Measurements from ENCODE around the gene SCN1B.

- TF ChIP-seq CTCF (IDR thresholded peaks at IDR 0.05) (peak in 1 of 4 donors; percentile 4), POLR2A (IDR thresholded peaks at IDR 0.05) (peak; percentile 34)
Observed at GRCh38 chr19:35030257-35031071, at the start of gene SCN1B.
